Neuronal stem cell (in vitro differentiated cells): ENCODE measurements around the gene TMPRSS6.

Experiments
- DNase-seq: peaks from one replicate; pipeline ENCODE4 v3.0.0-alpha.2; 2013; ENCODE audit warnings: low spot score
- H2AFZ ChIP-seq: one replicate; pipeline ENCODE4 v1.6.1; 2013; ENCODE audit warnings: mild to moderate bottlenecking, low read length, inconsistent platforms
- H2AK5ac ChIP-seq: 2 replicates; pipeline ENCODE4 v1.6.1; 2013; ENCODE audit warnings: low read depth, mild to moderate bottlenecking, inconsistent platforms, low read length, moderate library complexity, mixed read lengths
- H2BK120ac ChIP-seq: 2 replicates; pipeline ENCODE4 v1.6.1; 2013; ENCODE audit warnings: low read depth, mild to moderate bottlenecking, inconsistent platforms, low read length, moderate library complexity, mixed read lengths
- H2BK12ac ChIP-seq: one replicate; pipeline ENCODE4 v1.6.1; 2013; ENCODE audit warnings: low read length, inconsistent platforms
- H2BK15ac ChIP-seq: 2 replicates; pipeline ENCODE4 v1.6.1; 2013; ENCODE audit warnings: mild to moderate bottlenecking, low read length, inconsistent platforms, mixed read lengths
- H2BK5ac ChIP-seq: one replicate; pipeline ENCODE4 v1.6.1; 2013; ENCODE audit warnings: inconsistent platforms, mild to moderate bottlenecking, low read length, moderate library complexity
- H3K14ac ChIP-seq: one replicate; pipeline ENCODE4 v1.6.1; 2013; ENCODE audit warnings: low read length, inconsistent platforms
- H3K18ac ChIP-seq: 2 replicates; pipeline ENCODE4 v1.6.1; 2013; ENCODE audit warnings: low read length, inconsistent platforms
- H3K23ac ChIP-seq: 2 replicates; pipeline ENCODE4 v1.6.1; 2013; ENCODE audit warnings: low read depth, mild to moderate bottlenecking, mixed read lengths, low read length, inconsistent platforms; ENCODE audit not compliant: poor library complexity
- H3K27ac ChIP-seq: replicated peaks from 3 replicates; pipeline ENCODE4 v1.5.1; 2013; ENCODE audit warnings: low read length, inconsistent platforms
- H3K27me3 ChIP-seq, 3 experiments: 2 replicates each; pipeline ENCODE4 v1.6.1; 2013; ENCODE audit warnings: low read length in 3 of 3, mild to moderate bottlenecking in 2 of 3, inconsistent platforms in 1 of 3, low read depth in 1 of 3, mixed read lengths in 1 of 3, moderate library complexity in 1 of 3; ENCODE audit not compliant: control insufficient read depth in 3 of 3, insufficient read depth in 3 of 3
- H3K36me3 ChIP-seq, 2 donors: replicated peaks in 1 of 2; 2 replicates each; pipeline ENCODE4 v1.6.1; 2013; ENCODE audit warnings: low read length in 2 of 2; ENCODE audit not compliant: control insufficient read depth in 2 of 2, insufficient read depth in 2 of 2
- H3K4ac ChIP-seq: 2 replicates; pipeline ENCODE4 v1.6.1; 2013; ENCODE audit warnings: inconsistent platforms, mild to moderate bottlenecking, low read length, moderate library complexity
- H3K4me1 ChIP-seq, 2 donors: 1 replicate in 1 of 2; 2 replicates in 1 of 2; pipeline ENCODE4 v1.6.1; 2013; ENCODE audit warnings: low read length in 2 of 2, low read depth in 1 of 2; ENCODE audit not compliant: control insufficient read depth in 2 of 2, insufficient read depth in 1 of 2
- H3K4me2 ChIP-seq: one replicate; pipeline ENCODE4 v1.6.1; 2013; ENCODE audit warnings: mild to moderate bottlenecking, low read length, inconsistent platforms; ENCODE audit not compliant: insufficient read depth, poor library complexity, severe bottlenecking
- H3K4me3 ChIP-seq, 2 donors: 2 replicates each; pipeline ENCODE4 v1.5.1; 2013; ENCODE audit warnings: low read length in 2 of 2, mild to moderate bottlenecking in 2 of 2, inconsistent platforms in 1 of 2, moderate library complexity in 1 of 2
- H3K79me1 ChIP-seq: one replicate; pipeline ENCODE4 v1.6.1; 2013; ENCODE audit warnings: low read depth, mild to moderate bottlenecking, inconsistent platforms, low read length, moderate library complexity
- H3K9ac ChIP-seq: one replicate; pipeline ENCODE4 v1.6.1; 2013; ENCODE audit warnings: mild to moderate bottlenecking, low read depth, low read length, inconsistent platforms; ENCODE audit not compliant: poor library complexity
- H3K9me3 ChIP-seq, 2 donors: replicated peaks in 1 of 2; 2 replicates each; pipeline versions ENCODE3 to v1.6.1; 2013; ENCODE audit warnings: low read length in 2 of 2, mild to moderate bottlenecking in 2 of 2, inconsistent platforms in 1 of 2, low read depth in 1 of 2, mixed read lengths in 1 of 2, moderate library complexity in 1 of 2; ENCODE audit not compliant: control insufficient read depth in 2 of 2, insufficient read depth in 1 of 2
- H4K8ac ChIP-seq: one replicate; pipeline ENCODE4 v1.6.1; 2013; ENCODE audit warnings: low read depth, mild to moderate bottlenecking, inconsistent platforms, low read length, moderate library complexity
- H4K91ac ChIP-seq: one replicate; pipeline ENCODE4 v1.6.1; 2013; ENCODE audit warnings: low read length, low read depth, mild to moderate bottlenecking, inconsistent platforms; ENCODE audit not compliant: poor library complexity
- WGBS, 2 donors: extraction: QIAGEN DNeasy Blood & Tissue Kit; methylation state at CpG; one replicate each; pipeline ENCODE4 v1.1.7; 2013; ENCODE audit warnings: missing lambda C conversion rate in 2 of 2, mixed read lengths in 1 of 2; ENCODE audit not compliant: insufficient read length in 2 of 2, insufficient replicate concordance in 1 of 2; ENCODE audit errors: extremely low coverage in 2 of 2; 5-methylcytosine and 5-hydroxymethylcytosine counted together

Gene TMPRSS6

DNA sequence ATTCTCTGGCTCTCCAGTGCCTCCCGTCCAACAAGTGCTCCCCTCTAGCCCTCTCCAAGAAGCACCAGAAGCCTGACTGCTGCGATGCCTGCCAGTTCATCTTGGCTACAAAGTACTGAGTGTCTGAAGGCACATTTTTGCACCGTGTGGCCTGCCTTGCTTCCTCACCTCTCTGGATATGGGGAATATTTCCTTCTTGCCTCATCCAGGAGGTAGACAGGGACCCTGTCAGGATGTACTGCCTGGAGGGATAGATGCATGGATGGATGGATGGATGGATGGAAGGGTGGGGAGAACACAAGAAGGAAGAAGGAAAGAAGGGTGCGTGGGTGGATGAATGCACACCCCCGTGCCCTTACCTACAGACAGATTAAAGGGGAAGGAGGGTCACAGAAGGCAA lies 30.4 kb downstream of the TMPRSS6 start:
- Histone ChIP-seq H3K27me3 (peaks cover 0 to 51% (median 6%) of the 10 kb centered on the region in 3 experiments), H3K4ac (peak overlapping the region; percentile 57), H3K18ac (peak overlapping the region; percentile 36), H4K91ac (no peak overlapping the region), H2AK5ac (peak overlapping the region; percentile 8), H2BK15ac (no peak overlapping the region), H3K79me1 (no peaks in the 10 kb centered on the region), H4K8ac (no peak overlapping the region), H2BK120ac (no peak overlapping the region), H2BK12ac (no peak overlapping the region), H3K9ac (peak overlapping the region; percentile 47), H3K23ac (no peak overlapping the region), H2BK5ac (no peak overlapping the region), H3K14ac (no peak overlapping the region), H3K4me2 (no peak overlapping the region), H3K4me1 (peaks cover 0 to 6% of the 10 kb centered on the region in 2 donors), H3K9me3 (peaks cover 0 to 2% of the 10 kb centered on the region in 2 donors), H2AFZ (no peak overlapping the region), H3K27ac (no peak overlapping the region), H3K36me3 (no peaks in the 10 kb centered on the region), H3K4me3 (no peak overlapping the region)
- no peak for DNase-seq
- no CpG with 5 or more reads among the region's 5 CpGs for WGBS, 2 donors

DNA sequence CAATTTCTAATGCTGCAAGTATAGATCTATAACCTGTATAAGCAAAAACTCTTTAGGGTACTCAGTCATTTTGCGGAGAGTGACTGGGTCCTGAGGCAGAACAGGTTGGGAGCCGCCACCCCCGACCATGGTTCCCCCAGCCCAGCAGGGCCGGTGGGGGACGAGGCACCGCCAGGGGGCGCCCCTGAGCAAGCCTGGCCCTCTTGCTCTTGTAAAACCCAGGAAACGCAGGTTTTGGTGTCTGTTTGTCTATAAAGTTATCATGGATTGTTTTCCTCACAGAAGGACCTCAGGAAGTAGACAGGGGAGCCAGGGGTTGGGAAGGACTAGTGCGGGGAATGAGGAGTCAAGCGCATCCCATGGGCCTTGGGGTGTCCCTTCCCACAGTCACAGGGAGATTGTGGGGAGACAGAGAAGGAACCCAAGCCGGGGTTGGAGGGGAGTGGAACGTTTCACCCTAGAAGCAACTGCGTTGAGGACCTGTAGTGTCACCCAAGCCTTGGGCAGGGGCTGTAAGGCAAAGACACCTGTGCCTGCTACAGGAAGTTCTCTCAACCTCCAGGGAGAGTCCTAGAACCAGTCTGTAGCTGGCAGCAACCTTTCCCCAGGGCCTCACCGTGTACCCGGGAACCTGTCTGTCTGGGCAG lies 31.6 kb downstream of the TMPRSS6 start:
- no peak overlapping the region for H2AK5ac ChIP-seq
- H3K4ac ChIP-seq = no peak overlapping the region
- no peak overlapping the region for H3K4me2 ChIP-seq
- peak; percentile 57 for DNase-seq
- WGBS, 2 donors = no CpG with 5 or more reads among the region's 15 CpGs
- H3K27me3 ChIP-seq = peaks cover 0 to 41% (median 6%) of the 10 kb centered on the region in 3 experiments
- no peak overlapping the region for H3K23ac ChIP-seq
- no peak overlapping the region for H2BK120ac ChIP-seq
- H4K8ac ChIP-seq = no peak overlapping the region
- no peak overlapping the region for H4K91ac ChIP-seq
- H2BK5ac ChIP-seq = no peak overlapping the region
- H3K4me3 ChIP-seq = no peak overlapping the region
- H3K9ac ChIP-seq = no peak overlapping the region
- H3K4me1 ChIP-seq = peaks cover 0 to 6% of the 10 kb centered on the region in 2 donors
- H2BK15ac ChIP-seq = no peak overlapping the region
- peaks cover 0 to 2% of the 10 kb centered on the region in 2 donors for H3K9me3 ChIP-seq
- no peak overlapping the region for H3K27ac ChIP-seq
- H3K14ac ChIP-seq = no peak overlapping the region
- H3K79me1 ChIP-seq = no peaks in the 10 kb centered on the region
- no peak overlapping the region for H3K18ac ChIP-seq
- H2AFZ ChIP-seq = peak overlapping the region; percentile 39
- H2BK12ac ChIP-seq = no peak overlapping the region
- H3K36me3 ChIP-seq = no peaks in the 10 kb centered on the region

DNA sequence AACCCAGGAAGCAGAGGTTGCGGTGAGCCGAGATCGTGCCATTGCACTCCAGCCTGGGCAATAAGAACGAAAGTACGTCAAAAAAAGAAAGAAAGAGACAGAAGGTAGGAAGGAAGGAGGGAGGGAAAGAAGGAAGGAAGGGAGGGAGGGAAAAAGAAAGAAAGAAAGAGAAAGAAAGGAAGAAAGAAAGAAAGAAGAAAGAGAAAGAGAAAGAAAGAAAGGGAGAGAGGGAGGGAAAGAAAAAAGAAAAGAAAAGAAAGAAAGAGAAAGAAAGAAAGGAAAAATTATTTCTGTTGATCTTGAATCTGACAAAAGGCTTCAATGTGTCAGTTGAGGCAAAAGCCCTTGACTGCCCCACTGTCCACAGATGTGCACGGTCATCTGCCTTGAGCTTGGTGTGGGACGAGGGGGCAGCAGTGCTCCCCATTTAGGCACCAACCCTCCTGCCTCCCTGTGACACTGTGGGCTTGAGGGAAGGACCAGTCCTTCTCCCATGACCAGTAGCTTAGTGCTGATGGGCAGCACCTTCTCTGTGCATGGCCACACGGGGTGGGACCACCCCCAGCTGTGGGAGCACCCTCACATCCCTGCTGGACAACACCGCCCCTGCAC lies 33.6 kb downstream of the TMPRSS6 start:
- no peaks in the 10 kb centered on the region for H3K36me3 ChIP-seq
- H3K9ac ChIP-seq = no peak overlapping the region
- H2AFZ ChIP-seq = no peak overlapping the region
- no peak overlapping the region for H2BK12ac ChIP-seq
- peak overlapping the region; percentile 97 for H3K14ac ChIP-seq
- H3K4me3 ChIP-seq = no peak overlapping the region
- H2BK120ac ChIP-seq = no peak overlapping the region
- no peak overlapping the region for H4K8ac ChIP-seq
- no peak for DNase-seq
- H3K4me2 ChIP-seq = no peak overlapping the region
- no peak overlapping the region for H2AK5ac ChIP-seq
- H3K4ac ChIP-seq = no peak overlapping the region
- H3K18ac ChIP-seq = peak overlapping the region; percentile 81
- peaks cover 0 to 23% (median 14%) of the 10 kb centered on the region in 3 experiments for H3K27me3 ChIP-seq
- no peaks in the 10 kb centered on the region for H3K79me1 ChIP-seq
- no CpG with 5 or more reads among the region's 9 CpGs for WGBS, 2 donors
- H3K4me1 ChIP-seq = peaks cover 0 to 6% of the 10 kb centered on the region in 2 donors
- peaks cover 0 to 2% of the 10 kb centered on the region in 2 donors for H3K9me3 ChIP-seq
- H2BK15ac ChIP-seq = no peak overlapping the region
- H3K27ac ChIP-seq = no peak overlapping the region
- no peak overlapping the region for H4K91ac ChIP-seq
- no peak overlapping the region for H2BK5ac ChIP-seq
- H3K23ac ChIP-seq = no peak overlapping the region

DNA sequence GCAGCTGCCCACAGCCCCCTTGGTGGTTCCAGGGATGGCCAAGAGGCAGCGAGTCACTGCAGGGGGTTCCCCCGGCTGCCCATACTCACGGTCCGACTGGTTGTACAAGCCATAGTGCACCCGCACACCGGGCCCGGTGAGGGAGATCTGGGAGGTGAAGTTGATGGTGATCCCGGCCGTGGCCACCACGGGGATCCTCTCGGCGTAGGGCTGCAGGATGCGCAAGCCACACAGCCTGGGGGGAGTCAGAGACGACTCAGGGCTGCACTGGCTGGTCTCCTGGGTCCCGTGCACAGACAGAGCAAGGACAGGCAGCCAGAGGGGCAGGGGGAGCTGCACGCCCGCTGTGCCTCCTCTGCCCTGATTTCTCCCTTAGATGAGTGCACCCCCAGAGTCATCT lies 34.5 kb downstream of the TMPRSS6 start:
- H2BK15ac ChIP-seq = no peak overlapping the region
- no peaks in the 10 kb centered on the region for H3K79me1 ChIP-seq
- peaks cover 0 to 6% of the 10 kb centered on the region in 2 donors for H3K4me1 ChIP-seq
- no peak overlapping the region for H4K8ac ChIP-seq
- H3K4ac ChIP-seq = no peak overlapping the region
- H2AFZ ChIP-seq = no peak overlapping the region
- no peak overlapping the region for H3K4me2 ChIP-seq
- no CpG with 5 or more reads among the region's 17 CpGs for WGBS, 2 donors
- peaks cover 0 to 25% (median 22%) of the 10 kb centered on the region in 3 experiments for H3K27me3 ChIP-seq
- H3K9me3 ChIP-seq = peaks cover 0 to 2% of the 10 kb centered on the region in 2 donors
- DNase-seq = no peak
- H2BK120ac ChIP-seq = no peak overlapping the region
- H2BK5ac ChIP-seq = no peak overlapping the region
- no peak overlapping the region for H3K27ac ChIP-seq
- no peak overlapping the region for H4K91ac ChIP-seq
- peak overlapping the region; percentile 39 for H3K23ac ChIP-seq
- no peak overlapping the region for H2BK12ac ChIP-seq
- no peaks in the 10 kb centered on the region for H3K36me3 ChIP-seq
- H3K14ac ChIP-seq = peak overlapping the region; percentile 9
- peak overlapping the region; percentile 44 for H3K18ac ChIP-seq
- peak overlapping the region; percentile 64 for H3K9ac ChIP-seq
- no peak overlapping the region for H3K4me3 ChIP-seq
- H2AK5ac ChIP-seq = peak overlapping the region; percentile 34
